HG03039 (cell line): ENCODE results near the gene MINDY4.

ENCODE experiments used
- ATAC-seq: cut with Tn5 transposase; IDR thresholded peaks from one replicate; pipeline ENCODE4 v1.9.1; 2021; ENCODE audit warnings: mild to moderate bottlenecking, moderate library complexity; ENCODE audit not compliant: unreplicated experiment

The MINDY4 gene

GRCh38 chr7:30912986-30913811 is 142.0 kb downstream of the MINDY4 start:
- no peak for ATAC-seq

- no peak for ATAC-seq
These were observed 142.8 kb downstream of the MINDY4 start for GRCh38 chr7:30913821-30914515.

DNA sequence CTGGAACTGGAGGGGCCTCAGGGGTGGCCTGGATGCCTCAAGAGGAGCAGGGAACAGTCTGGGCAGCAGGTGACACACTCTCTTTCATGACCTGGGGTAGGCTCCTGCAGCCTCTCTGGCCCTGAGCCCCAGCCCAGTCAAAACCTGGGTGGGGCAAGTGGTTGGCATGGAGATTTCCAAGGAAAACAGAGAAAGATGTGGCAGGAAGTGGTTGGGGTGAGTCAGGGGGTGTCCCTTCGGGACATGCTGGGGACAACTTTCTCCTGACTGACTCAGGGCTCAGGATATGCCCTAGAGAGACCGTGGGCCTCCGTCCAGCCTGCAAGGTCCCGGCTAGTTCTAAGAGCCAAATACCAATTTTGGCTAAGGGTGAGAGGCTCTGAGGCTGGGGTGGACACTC is 143.4 kb downstream of the MINDY4 start:
- no peak for ATAC-seq

DNA sequence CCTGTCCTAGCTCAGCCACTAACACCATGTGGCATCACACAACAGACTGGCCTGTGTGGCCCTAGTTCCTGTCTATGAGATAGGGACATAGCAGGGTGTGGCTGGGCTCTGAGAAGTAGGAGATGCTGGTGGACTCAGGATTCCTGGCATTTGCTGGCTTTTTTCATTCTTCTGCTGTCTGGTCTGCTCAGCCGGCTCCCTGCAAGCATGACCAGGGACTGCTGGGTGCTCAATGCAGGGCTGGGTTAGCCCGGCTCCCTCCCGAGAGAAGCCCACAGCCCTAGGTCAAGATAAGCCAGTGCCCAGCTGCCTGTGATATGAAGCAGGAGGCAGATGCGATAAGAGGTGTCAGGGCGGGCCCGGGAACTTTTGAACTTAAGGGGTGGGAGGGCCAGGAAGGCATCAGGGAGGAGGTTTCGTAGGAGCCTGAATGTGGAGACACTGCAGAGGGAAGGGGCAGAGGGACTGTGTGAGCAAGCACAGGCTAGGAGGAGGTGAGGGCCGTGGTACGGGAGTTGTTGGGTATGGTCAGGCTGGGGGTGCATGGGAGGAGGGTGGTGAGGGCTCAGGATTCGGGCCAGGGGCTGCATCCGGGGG is 143.9 kb downstream of the MINDY4 start:
- ATAC-seq = no peak

- no peak for ATAC-seq
These were observed 144.5 kb downstream of the MINDY4 start for GRCh38 chr7:30915751-30916150.

DNA sequence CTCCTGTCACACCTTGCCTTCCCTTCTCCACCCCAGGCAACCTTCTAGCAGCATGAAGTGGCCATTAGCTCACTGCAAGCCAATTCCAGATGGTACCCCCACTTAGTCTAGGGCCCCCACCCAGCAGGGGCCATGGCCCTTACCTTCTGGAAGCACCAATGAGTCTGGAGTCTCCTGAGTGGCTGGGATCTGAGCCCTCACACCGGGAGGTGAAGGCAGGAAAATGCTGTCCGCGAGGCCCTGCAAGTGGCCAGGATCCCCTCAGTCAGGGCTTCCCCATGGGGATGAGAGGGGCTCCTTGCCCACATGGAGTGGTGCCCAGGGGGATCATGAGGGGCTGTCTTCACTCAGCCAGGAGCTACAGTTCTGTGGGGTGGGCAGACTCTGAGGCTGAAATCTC is 145.0 kb downstream of the MINDY4 start:
- ATAC-seq = no peak

DNA sequence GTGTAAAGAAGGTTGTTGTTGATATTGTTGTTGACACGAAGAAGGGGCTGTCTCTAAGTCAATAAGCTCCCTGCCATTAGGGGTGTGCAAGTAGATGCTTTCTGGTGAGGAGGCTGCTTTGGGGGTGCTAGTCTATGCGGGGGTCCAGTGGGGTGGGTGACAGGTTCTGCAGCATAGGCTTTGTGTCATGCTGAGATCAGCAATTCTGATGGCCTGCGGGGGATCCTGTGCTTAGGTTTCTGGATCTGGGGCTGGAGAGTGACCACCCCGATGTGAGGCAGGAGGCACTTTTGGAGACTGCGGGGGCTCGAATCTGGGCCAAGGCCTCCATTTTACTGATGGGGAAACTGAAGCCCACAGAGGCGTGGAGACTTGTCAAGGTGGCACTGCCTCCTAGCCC is 145.6 kb downstream of the MINDY4 start:
- ATAC-seq = no peak

GRCh38 chr7:30917216-30917893 is 146.1 kb downstream of the MINDY4 start:
- ATAC-seq = no peak

DNA sequence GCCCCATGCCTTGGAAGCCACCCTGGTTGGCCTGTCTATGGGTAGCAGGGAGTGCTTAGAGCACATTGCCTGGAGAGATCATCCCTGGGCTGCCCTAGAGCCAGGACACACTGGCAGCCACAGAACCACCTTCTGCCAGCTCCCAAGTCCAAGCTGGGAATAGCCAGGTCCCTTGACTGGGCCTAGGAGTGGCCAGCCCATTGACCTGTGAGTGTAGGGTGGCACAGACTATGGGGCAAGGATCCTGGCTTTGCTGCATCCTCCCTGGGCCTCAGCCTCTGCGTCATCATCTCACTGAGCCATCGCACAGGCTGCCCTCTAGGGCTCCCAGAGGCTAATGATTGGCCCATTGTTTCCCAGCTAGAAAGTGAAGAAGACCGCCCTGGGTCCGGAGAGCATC is 147.5 kb downstream of the MINDY4 start:
- no peak for ATAC-seq

- ATAC-seq = no peak
These were observed 148.9 kb downstream of the MINDY4 start for GRCh38 chr7:30920021-30920583.

- ATAC-seq = no peak
These were observed 149.6 kb downstream of the MINDY4 start for GRCh38 chr7:30920584-30921539.

- ATAC-seq = no peak
These were observed 150.6 kb downstream of the MINDY4 start for GRCh38 chr7:30921540-30922401.

GRCh38 chr7:30922596-30922995 is 151.4 kb downstream of the MINDY4 start:
- ATAC-seq = no peak

GRCh38 chr7:30923009-30923773 is 152.0 kb downstream of the MINDY4 start:
- ATAC-seq = no peak

- ATAC-seq = no peak
These were observed 152.7 kb downstream of the MINDY4 start for GRCh38 chr7:30923774-30924413.

GRCh38 chr7:30924624-30925023 is 153.4 kb downstream of the MINDY4 start:
- ATAC-seq = no peak

- ATAC-seq = no peak
These were observed 153.9 kb downstream of the MINDY4 start for GRCh38 chr7:30925117-30925516.

GRCh38 chr7:30925913-30926312 is 154.7 kb downstream of the MINDY4 start:
- no peak for ATAC-seq
